H9 (cell line): ENCODE data around the gene CAMSAP2. TPM values are rescaled to one million over a fixed set of nuclear protein-coding genes. Genes with fewer than 3 reads are reported as not detected.
A peak's percentile ranks its signal among the peaks of the same experiment; 100 is the strongest.

Experiments used
- DNase-seq: peaks from one replicate; pipeline ENCODE4 v3.0.0-alpha.2; 2017
- H2AFZ ChIP-seq: one replicate; pipeline ENCODE4 v1.6.1; 2013; ENCODE audit warnings: mild to moderate bottlenecking, low read length, control low read depth, moderate library complexity
- H2AK5ac ChIP-seq: 2 replicates; pipeline ENCODE4 v1.6.1; 2013; ENCODE audit warnings: low read length, control low read depth, mixed read lengths; ENCODE audit not compliant: insufficient read length
- H2BK120ac ChIP-seq: one replicate; pipeline ENCODE4 v1.6.1; 2013; ENCODE audit warnings: low read depth, mild to moderate bottlenecking, low read length, control low read depth, inconsistent platforms; ENCODE audit not compliant: poor library complexity, severe bottlenecking
- H2BK12ac ChIP-seq: 2 replicates; pipeline ENCODE4 v1.6.1; 2013; ENCODE audit warnings: low read length, control low read depth, mixed read lengths, low read depth; ENCODE audit not compliant: insufficient read length
- H2BK15ac ChIP-seq: 2 replicates; pipeline ENCODE4 v1.6.1; 2013; ENCODE audit warnings: low read depth, low read length, control low read depth
- H2BK20ac ChIP-seq: one replicate; pipeline ENCODE4 v1.6.1; 2013; ENCODE audit warnings: low read depth, mild to moderate bottlenecking, low read length, control low read depth, inconsistent platforms; ENCODE audit not compliant: poor library complexity, severe bottlenecking
- H2BK5ac ChIP-seq: 2 replicates; pipeline ENCODE4 v1.6.1; 2013; ENCODE audit warnings: low read length, control low read depth, mixed read lengths; ENCODE audit not compliant: insufficient read length
- H3K14ac ChIP-seq: 2 replicates; pipeline ENCODE4 v1.6.1; 2013; ENCODE audit warnings: low read length, control low read depth; ENCODE audit not compliant: insufficient read depth
- H3K18ac ChIP-seq: 2 replicates; pipeline ENCODE4 v1.6.1; 2013; ENCODE audit warnings: low read depth, mild to moderate bottlenecking, mixed read lengths, low read length, control low read depth; ENCODE audit not compliant: insufficient read length
- H3K23ac ChIP-seq: 2 replicates; pipeline ENCODE4 v1.6.1; 2013; ENCODE audit warnings: low read length, control low read depth, mixed read lengths, low read depth; ENCODE audit not compliant: insufficient read length
- H3K23me2 ChIP-seq: 2 replicates; pipeline ENCODE4 v1.6.1; 2013; ENCODE audit warnings: low read depth, mild to moderate bottlenecking, mixed read lengths, low read length, control low read depth; ENCODE audit not compliant: insufficient read length, poor library complexity, severe bottlenecking
- H3K27ac ChIP-seq: 2 replicates; pipeline ENCODE4 v1.5.1; 2013; ENCODE audit warnings: low read length, control low read depth, mixed read lengths, low read depth; ENCODE audit not compliant: insufficient read length
- H3K27me3 ChIP-seq: 2 replicates; pipeline ENCODE4 v1.6.1; 2013; ENCODE audit warnings: low read length, control low read depth, inconsistent platforms; ENCODE audit not compliant: insufficient read depth
- H3K4ac ChIP-seq: 2 replicates; pipeline ENCODE4 v1.6.1; 2013; ENCODE audit warnings: low read depth, mild to moderate bottlenecking, control low read depth, inconsistent platforms, low read length, moderate library complexity
- H3K4me1 ChIP-seq: 2 replicates; pipeline ENCODE4 v1.6.1; 2013; ENCODE audit warnings: low read length, control low read depth, inconsistent platforms; ENCODE audit not compliant: insufficient read depth
- H3K4me2 ChIP-seq: 2 replicates; pipeline ENCODE4 v1.6.1; 2013; ENCODE audit warnings: low read length, control low read depth, mixed read lengths; ENCODE audit not compliant: insufficient read length, insufficient read depth
- H3K56ac ChIP-seq: 2 replicates; pipeline ENCODE4 v1.6.1; 2013; ENCODE audit warnings: low read depth, mild to moderate bottlenecking, mixed read lengths, low read length, control low read depth; ENCODE audit not compliant: insufficient read length
- H3K79me1 ChIP-seq: 2 replicates; pipeline ENCODE4 v1.6.1; 2013; ENCODE audit warnings: low read depth, mild to moderate bottlenecking, moderate library complexity, low read length, control low read depth, inconsistent platforms; ENCODE audit not compliant: insufficient read depth, poor library complexity, severe bottlenecking
- H3K79me2 ChIP-seq: 2 replicates; pipeline ENCODE4 v1.6.1; 2013; ENCODE audit warnings: low read length, control low read depth, inconsistent platforms; ENCODE audit not compliant: insufficient read depth
- H3K9ac ChIP-seq: 2 replicates; pipeline ENCODE4 v1.6.1; 2013; ENCODE audit warnings: low read length, control low read depth, mixed read lengths; ENCODE audit not compliant: insufficient read length; ENCODE audit errors: extremely low read depth
- H3K9me3 ChIP-seq: one replicate; pipeline ENCODE4 v1.6.1; 2013; ENCODE audit warnings: low read depth, low read length, inconsistent platforms; ENCODE audit not compliant: control insufficient read depth
- H3T11ph ChIP-seq: one replicate; pipeline ENCODE4 v1.6.1; 2013; ENCODE audit warnings: mild to moderate bottlenecking, low read length, control low read depth, inconsistent platforms
- H4K20me1 ChIP-seq: one replicate; pipeline ENCODE4 v1.6.1; 2013; ENCODE audit not compliant: control insufficient read depth, insufficient read length, insufficient read depth
- H4K5ac ChIP-seq: 2 replicates; pipeline ENCODE4 v1.6.1; 2013; ENCODE audit warnings: low read depth, mild to moderate bottlenecking, mixed read lengths, low read length, control low read depth; ENCODE audit not compliant: insufficient read length
- H4K8ac ChIP-seq: replicated peaks from 2 replicates; pipeline ENCODE4 v1.6.1; 2013; ENCODE audit warnings: low read length, control low read depth, mixed read lengths, low read depth; ENCODE audit not compliant: insufficient read length
- H4K91ac ChIP-seq: 2 replicates; pipeline ENCODE4 v1.6.1; 2013; ENCODE audit warnings: low read depth, mild to moderate bottlenecking, moderate library complexity, mixed read lengths, low read length, control low read depth; ENCODE audit not compliant: insufficient read length
- H3K27ac Mint-ChIP-seq, 3 experiments: 2 replicates in 2 of 3; 3 replicates in 1 of 3; pipeline ENCODE4 v1.8.0; 2020 to 2021; ENCODE audit warnings: mixed read lengths in 3 of 3, mild to moderate bottlenecking in 1 of 3, moderate library complexity in 1 of 3
- H3K27me3 Mint-ChIP-seq: 2 replicates; pipeline ENCODE4 v1.8.0; 2021; ENCODE audit warnings: low read depth, mild to moderate bottlenecking, moderate library complexity, mixed read lengths
- H3K36me3 Mint-ChIP-seq, 3 experiments: 2 replicates in 2 of 3; 3 replicates in 1 of 3; pipeline ENCODE4 v1.8.0; 2020 to 2021; ENCODE audit warnings: low read depth in 3 of 3, mixed read lengths in 3 of 3; ENCODE audit not compliant: insufficient read depth in 1 of 3
- H3K4me1 Mint-ChIP-seq, 2 experiments: 2 replicates each; pipeline ENCODE4 v1.8.0; 2020; ENCODE audit warnings: mixed read lengths in 2 of 2
- H3K4me3 Mint-ChIP-seq, 2 experiments: 2 replicates in 1 of 2; 3 replicates in 1 of 2; pipeline ENCODE4 v1.8.0; 2020 to 2021; ENCODE audit warnings: mild to moderate bottlenecking in 2 of 2, mixed read lengths in 2 of 2, moderate library complexity in 1 of 2
- H3K9me3 Mint-ChIP-seq, 2 experiments: 2 replicates in 1 of 2; 3 replicates in 1 of 2; pipeline ENCODE4 v1.8.0; 2020; ENCODE audit warnings: mild to moderate bottlenecking in 2 of 2, mixed read lengths in 2 of 2, moderate library complexity in 1 of 2
- WGBS: extraction: QIAGEN DNeasy Blood & Tissue Kit; methylation state at CpG from one replicate; pipeline ENCODE4 v1.1.7; 2013; ENCODE audit warnings: missing lambda C conversion rate, low lambda C conversion rate, mixed read lengths; ENCODE audit not compliant: insufficient read length; ENCODE audit errors: extremely low coverage; 5-methylcytosine and 5-hydroxymethylcytosine counted together
- long read RNA-seq: library from polyadenylated mRNA; unstranded; transcript quantifications from one replicate; pipeline ENCODE4 v2.0.0, GENCODE V29; 2020
- total RNA-seq: library from RNA; stranded (reverse); gene quantifications from 2 replicates; pipeline ENCODE4 v1.2.1, GENCODE V29; 2021
- TF ChIP-seq, protein P1 (sequence below): fragments of 200-600 bp; sonication (generic); conservative IDR thresholded peaks from 3 replicates; pipeline ENCODE4 v1.8.0; 2021; ENCODE audit warnings: antibody characterized with exemption, mild to moderate bottlenecking

CAMSAP2 gene, protein sequence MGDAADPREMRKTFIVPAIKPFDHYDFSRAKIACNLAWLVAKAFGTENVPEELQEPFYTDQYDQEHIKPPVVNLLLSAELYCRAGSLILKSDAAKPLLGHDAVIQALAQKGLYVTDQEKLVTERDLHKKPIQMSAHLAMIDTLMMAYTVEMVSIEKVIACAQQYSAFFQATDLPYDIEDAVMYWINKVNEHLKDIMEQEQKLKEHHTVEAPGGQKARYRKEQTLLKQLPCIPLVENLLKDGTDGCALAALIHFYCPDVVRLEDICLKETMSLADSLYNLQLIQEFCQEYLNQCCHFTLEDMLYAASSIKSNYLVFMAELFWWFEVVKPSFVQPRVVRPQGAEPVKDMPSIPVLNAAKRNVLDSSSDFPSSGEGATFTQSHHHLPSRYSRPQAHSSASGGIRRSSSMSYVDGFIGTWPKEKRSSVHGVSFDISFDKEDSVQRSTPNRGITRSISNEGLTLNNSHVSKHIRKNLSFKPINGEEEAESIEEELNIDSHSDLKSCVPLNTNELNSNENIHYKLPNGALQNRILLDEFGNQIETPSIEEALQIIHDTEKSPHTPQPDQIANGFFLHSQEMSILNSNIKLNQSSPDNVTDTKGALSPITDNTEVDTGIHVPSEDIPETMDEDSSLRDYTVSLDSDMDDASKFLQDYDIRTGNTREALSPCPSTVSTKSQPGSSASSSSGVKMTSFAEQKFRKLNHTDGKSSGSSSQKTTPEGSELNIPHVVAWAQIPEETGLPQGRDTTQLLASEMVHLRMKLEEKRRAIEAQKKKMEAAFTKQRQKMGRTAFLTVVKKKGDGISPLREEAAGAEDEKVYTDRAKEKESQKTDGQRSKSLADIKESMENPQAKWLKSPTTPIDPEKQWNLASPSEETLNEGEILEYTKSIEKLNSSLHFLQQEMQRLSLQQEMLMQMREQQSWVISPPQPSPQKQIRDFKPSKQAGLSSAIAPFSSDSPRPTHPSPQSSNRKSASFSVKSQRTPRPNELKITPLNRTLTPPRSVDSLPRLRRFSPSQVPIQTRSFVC (N-terminal part only)
- total RNA-seq, result 30.7 and 33.7 TPM in 2 replicates
- long read RNA-seq, partial matches to known transcripts, result 9 of 12 reads
- long read RNA-seq, other reads (novel, unspliced or antisense), result 3 of 12 reads

DNA sequence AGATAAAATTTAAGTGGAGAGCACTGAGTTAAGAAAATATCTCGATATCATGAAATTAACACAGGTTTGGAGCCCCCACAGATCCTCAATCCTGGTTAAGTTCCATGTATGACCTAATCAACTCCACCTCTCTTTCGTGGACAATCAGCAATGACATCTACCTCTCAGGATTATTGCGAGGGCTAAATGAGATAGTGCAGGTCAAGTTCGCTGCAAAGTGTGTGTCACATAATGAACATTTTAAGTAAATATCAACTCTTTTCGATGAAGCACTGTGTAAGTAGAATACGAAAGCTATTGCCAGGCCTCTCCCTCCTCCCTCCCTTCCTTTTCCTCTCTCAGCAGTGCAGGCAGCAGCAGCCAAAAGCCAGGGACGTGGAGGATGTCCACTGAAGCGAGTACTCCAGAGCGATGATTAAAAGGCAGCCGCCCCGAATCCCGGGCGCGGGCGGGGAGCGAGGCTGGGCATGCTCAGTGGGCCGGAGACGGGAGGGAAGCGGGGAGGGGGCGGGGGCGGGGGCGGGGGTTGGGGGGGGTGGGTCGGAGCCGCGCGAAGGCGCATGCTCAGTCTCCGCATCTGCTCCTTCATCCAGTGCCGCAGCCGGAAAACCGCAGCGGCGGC lies at the start of gene CAMSAP2:
Gene CAMSAP2 (plus strand): TSS at position 567 of the 622 bp plus-strand sequence. CDS start 935 bp downstream, outside the sequence.
- DNase-seq, result peak; percentile 93
- peaks cover 4% of the 10 kb centered on the region for H3K79me1 ChIP-seq
- H3K9ac ChIP-seq, result peak within 1 kb of the TSS; percentile 79
- H3K18ac ChIP-seq, result peak within 1 kb of the TSS; percentile 64
- H2BK12ac ChIP-seq, result no peak within 1 kb of the TSS
- H3K27me3 Mint-ChIP-seq, result peaks cover 15% of the 10 kb centered on the region
- peaks cover 13% of the 10 kb centered on the region; the same call in 1 of the 2 replicates for H3K79me2 ChIP-seq
- H3K27ac Mint-ChIP-seq, result peak within 1 kb of the TSS; percentile 99 to 100 (median 100)
- H3T11ph ChIP-seq, result no peak within 1 kb of the TSS
- H2AK5ac ChIP-seq, result no peak within 1 kb of the TSS
- H4K91ac ChIP-seq, result no peak within 1 kb of the TSS
- peak within 1 kb of the TSS; percentile 76 for H3K14ac ChIP-seq
- H3K23me2 ChIP-seq, result peaks cover 12% of the 10 kb centered on the region
- peak within 1 kb of the TSS; percentile 94 for H3K4me2 ChIP-seq
- no CpG with 5 or more reads among the region's 33 CpGs for WGBS
- H3K4me3 Mint-ChIP-seq, result peak within 1 kb of the TSS; percentile 99 to 100
- no peak within 1 kb of the TSS for H3K23ac ChIP-seq
- H3K27ac ChIP-seq, result no peak within 1 kb of the TSS
- no peak within 1 kb of the TSS for H3K56ac ChIP-seq
- H3K27me3 ChIP-seq, result no peaks in the 10 kb centered on the region
- H3K4ac ChIP-seq, result no peak within 1 kb of the TSS; the same call in 1 of the 2 replicates
- peak within 1 kb of the TSS; percentile 76 for H2AFZ ChIP-seq
- H4K5ac ChIP-seq, result no peak within 1 kb of the TSS
- TF ChIP-seq, protein P1, sequence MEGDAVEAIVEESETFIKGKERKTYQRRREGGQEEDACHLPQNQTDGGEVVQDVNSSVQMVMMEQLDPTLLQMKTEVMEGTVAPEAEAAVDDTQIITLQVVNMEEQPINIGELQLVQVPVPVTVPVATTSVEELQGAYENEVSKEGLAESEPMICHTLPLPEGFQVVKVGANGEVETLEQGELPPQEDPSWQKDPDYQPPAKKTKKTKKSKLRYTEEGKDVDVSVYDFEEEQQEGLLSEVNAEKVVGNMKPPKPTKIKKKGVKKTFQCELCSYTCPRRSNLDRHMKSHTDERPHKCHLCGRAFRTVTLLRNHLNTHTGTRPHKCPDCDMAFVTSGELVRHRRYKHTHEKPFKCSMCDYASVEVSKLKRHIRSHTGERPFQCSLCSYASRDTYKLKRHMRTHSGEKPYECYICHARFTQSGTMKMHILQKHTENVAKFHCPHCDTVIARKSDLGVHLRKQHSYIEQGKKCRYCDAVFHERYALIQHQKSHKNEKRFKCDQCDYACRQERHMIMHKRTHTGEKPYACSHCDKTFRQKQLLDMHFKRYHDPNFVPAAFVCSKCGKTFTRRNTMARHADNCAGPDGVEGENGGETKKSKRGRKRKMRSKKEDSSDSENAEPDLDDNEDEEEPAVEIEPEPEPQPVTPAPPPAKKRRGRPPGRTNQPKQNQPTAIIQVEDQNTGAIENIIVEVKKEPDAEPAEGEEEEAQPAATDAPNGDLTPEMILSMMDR, result no peak
- H4K20me1 ChIP-seq, result no peaks in the 10 kb centered on the region
- no peak within 1 kb of the TSS for H2BK5ac ChIP-seq
- no peaks in the 10 kb centered on the region for H3K9me3 Mint-ChIP-seq
- H3K4me1 Mint-ChIP-seq, result peaks cover 32 to 35% of the 10 kb centered on the region in 2 experiments
- no peak within 1 kb of the TSS for H4K8ac ChIP-seq
- H3K4me1 ChIP-seq, result peaks cover 6% of the 10 kb centered on the region; the same call in 1 of the 2 replicates
- H3K36me3 Mint-ChIP-seq, result peaks cover 0 to 3% (median 0%) of the 10 kb centered on the region in 3 experiments; a peak in 2 of 7 replicates
- H2BK120ac ChIP-seq, result no peak within 1 kb of the TSS
- H3K9me3 ChIP-seq, result no peaks in the 10 kb centered on the region
- H2BK20ac ChIP-seq, result no peak within 1 kb of the TSS
- H2BK15ac ChIP-seq, result no peak within 1 kb of the TSS
